H1 (cell line): ENCODE data around the gene NRDE2. TPM values are rescaled to one million over a fixed set of nuclear protein-coding genes. Genes with fewer than 3 reads are reported as not detected.

Experiments used
- CTCF ChIA-PET: fragments of 300-600 bp; sonication (Branson Sonifier 250); formaldehyde crosslinking; loops from one replicate; lab custom pipeline; 2021; ENCODE audit not compliant: partially characterized antibody; lab: Charles Lee
- POLR2A ChIA-PET: fragments of 300-600 bp; sonication (Branson Sonifier 250); formaldehyde crosslinking; loops from one replicate; lab custom pipeline; 2021; ENCODE audit warnings: inconsistent platforms; ENCODE audit not compliant: partially characterized antibody; lab: Charles Lee
- DNase-seq, 2 experiments: peaks; one replicate each; pipeline versions ENCODE4 v3.0.0 to v3.0.0-alpha.2; 2010 to 2022; ENCODE audit warnings: low spot score in 2 of 2, low read depth in 1 of 2, mixed read lengths in 1 of 2
- FAIRE-seq: peaks from 2 replicates; lab custom pipeline; 2011; peaks lifted over from hg19 to GRCh38; lab: Jason Lieb, UNC
- H2AFZ ChIP-seq: 2 replicates; pipeline ENCODE4 v1.8.1; 2012; ENCODE audit warnings: low read length, inconsistent platforms
- H2AK5ac ChIP-seq: 2 replicates; pipeline ENCODE4 v1.6.1; 2013; ENCODE audit warnings: low read depth, low read length
- H2BK120ac ChIP-seq: replicated peaks from 2 replicates; pipeline ENCODE3; 2013; ENCODE audit warnings: low read depth, low read length, inconsistent platforms
- H2BK12ac ChIP-seq: 2 replicates; pipeline ENCODE4 v1.6.1; 2013; ENCODE audit warnings: low read depth, low read length
- H2BK15ac ChIP-seq: 2 replicates; pipeline ENCODE4 v1.6.1; 2013; ENCODE audit warnings: low read length
- H2BK20ac ChIP-seq: 2 replicates; pipeline ENCODE4 v1.6.1; 2013; ENCODE audit warnings: low read length
- H2BK5ac ChIP-seq: 2 replicates; pipeline ENCODE4 v1.6.1; 2013; ENCODE audit warnings: low read depth, low read length
- H3K14ac ChIP-seq: 2 replicates; pipeline ENCODE4 v1.6.1; 2013; ENCODE audit warnings: inconsistent platforms; ENCODE audit not compliant: insufficient read length
- H3K18ac ChIP-seq: 2 replicates; pipeline ENCODE4 v1.6.1; 2013; ENCODE audit warnings: low read length; ENCODE audit errors: extremely low read depth
- H3K23ac ChIP-seq: 2 replicates; pipeline ENCODE4 v1.6.1; 2013; ENCODE audit warnings: inconsistent platforms; ENCODE audit not compliant: insufficient read length
- H3K23me2 ChIP-seq: 2 replicates; pipeline ENCODE4 v1.6.1; 2013; ENCODE audit warnings: low read depth, low read length
- H3K27ac ChIP-seq: 2 replicates; pipeline ENCODE4 v1.6.1; 2011; ENCODE audit warnings: low read depth, low read length, inconsistent platforms
- H3K27me3 ChIP-seq, 4 experiments: replicated peaks in 1 of 4; 1 replicate in 1 of 4; 2 replicates in 3 of 4; pipeline versions ENCODE4 v1.6.1 to v1.8.1; 2011 to 2013; ENCODE audit warnings: low read length in 3 of 4, mild to moderate bottlenecking in 3 of 4, inconsistent platforms in 2 of 4, mixed read lengths in 2 of 4, moderate library complexity in 1 of 4; ENCODE audit not compliant: control insufficient read depth in 3 of 4, insufficient read depth in 3 of 4; ENCODE audit errors: extremely low read depth in 1 of 4
- H3K36me3 ChIP-seq, 4 experiments: 2 replicates each; pipeline versions ENCODE4 v1.6.1 to v1.8.1; 2011 to 2013; ENCODE audit warnings: mild to moderate bottlenecking in 4 of 4, low read length in 3 of 4, moderate library complexity in 2 of 4, control low read depth in 1 of 4, inconsistent platforms in 1 of 4; ENCODE audit not compliant: insufficient read depth in 4 of 4, control insufficient read depth in 2 of 4
- H3K4ac ChIP-seq: replicated peaks from 2 replicates; pipeline ENCODE3; 2013; ENCODE audit warnings: low read length, low read depth, mixed read lengths, inconsistent platforms; ENCODE audit not compliant: insufficient read length
- H3K4me1 ChIP-seq, 4 experiments: replicated peaks in 1 of 4; 1 replicate in 1 of 4; 2 replicates in 3 of 4; pipeline versions ENCODE4 v1.6.1 to v1.8.1; 2011 to 2013; ENCODE audit warnings: low read length in 3 of 4, inconsistent platforms in 2 of 4, mixed read lengths in 1 of 4; ENCODE audit not compliant: insufficient read depth in 4 of 4, control insufficient read depth in 3 of 4
- H3K4me2 ChIP-seq, 2 experiments: 2 replicates each; pipeline versions ENCODE4 v1.6.1 to v1.8.1; 2011 to 2013; ENCODE audit warnings: low read depth in 2 of 2, low read length in 2 of 2, control low read depth in 1 of 2, inconsistent platforms in 1 of 2, mild to moderate bottlenecking in 1 of 2; ENCODE audit not compliant: insufficient read depth in 1 of 2
- H3K4me3 ChIP-seq, 4 experiments: fragments of 200-600, 300-600 bp in 1 of 4; sonication (generic), shearing (Covaris generic), sonication (Bioruptor Twin) in 1 of 4; 2 replicates each; pipeline versions ENCODE4 v1.5.1 to v1.8.1; 2011 to 2016; ENCODE audit warnings: low read length in 4 of 4, low read depth in 3 of 4, control low read depth in 2 of 4, inconsistent platforms in 2 of 4, mild to moderate bottlenecking in 2 of 4, mixed read lengths in 1 of 4, moderate library complexity in 1 of 4; ENCODE audit not compliant: insufficient read depth in 2 of 4; ENCODE audit errors: extremely low read depth in 1 of 4
- H3K56ac ChIP-seq: replicated peaks from 2 replicates; pipeline ENCODE3; 2013; ENCODE audit warnings: low read depth, mild to moderate bottlenecking, mixed read lengths, low read length, inconsistent platforms; ENCODE audit not compliant: insufficient read length
- H3K79me1 ChIP-seq: 2 replicates; pipeline ENCODE4 v1.6.1; 2013; ENCODE audit warnings: low read depth, low read length, control low read depth
- H3K79me2 ChIP-seq, 2 experiments: 2 replicates each; pipeline versions ENCODE4 v1.6.1 to v1.8.1; 2012 to 2013; ENCODE audit warnings: low read length in 2 of 2, mild to moderate bottlenecking in 2 of 2, inconsistent platforms in 1 of 2; ENCODE audit not compliant: insufficient read depth in 2 of 2, control insufficient read depth in 1 of 2
- H3K9ac ChIP-seq, 4 experiments: replicated peaks in 1 of 4; 1 replicate in 1 of 4; 2 replicates in 3 of 4; pipeline versions ENCODE4 v1.6.1 to v1.8.1; 2011 to 2013; ENCODE audit warnings: low read depth in 3 of 4, low read length in 3 of 4, control low read depth in 2 of 4, mild to moderate bottlenecking in 2 of 4, moderate library complexity in 2 of 4, inconsistent platforms in 1 of 4; ENCODE audit errors: extremely low read depth in 1 of 4
- H3K9me3 ChIP-seq, 2 experiments: 2 replicates each; pipeline versions ENCODE4 v1.6.1 to v1.8.1; 2012 to 2013; ENCODE audit warnings: mild to moderate bottlenecking in 2 of 2, moderate library complexity in 2 of 2, control low read depth in 1 of 2, inconsistent platforms in 1 of 2, low read depth in 1 of 2, low read length in 1 of 2, mixed read lengths in 1 of 2; ENCODE audit not compliant: insufficient read depth in 2 of 2
- H4K20me1 ChIP-seq, 2 experiments: replicated peaks in 1 of 2; 2 replicates each; pipeline versions ENCODE3 to v1.8.1; 2011 to 2013; ENCODE audit warnings: inconsistent platforms in 2 of 2, low read length in 2 of 2, mild to moderate bottlenecking in 1 of 2; ENCODE audit not compliant: insufficient read depth in 2 of 2, control insufficient read depth in 1 of 2
- H4K5ac ChIP-seq: 2 replicates; pipeline ENCODE4 v1.6.1; 2013; ENCODE audit warnings: low read length, low read depth, mixed read lengths, inconsistent platforms; ENCODE audit not compliant: insufficient read length
- H4K8ac ChIP-seq: 2 replicates; pipeline ENCODE4 v1.8.0; 2013; ENCODE audit warnings: mild to moderate bottlenecking, moderate library complexity, low read length, inconsistent platforms; ENCODE audit not compliant: insufficient read depth; ENCODE audit errors: extremely low read depth
- H4K91ac ChIP-seq: replicated peaks from 2 replicates; pipeline ENCODE3; 2013; ENCODE audit warnings: low read length, mixed read lengths, inconsistent platforms; ENCODE audit not compliant: insufficient read length
- BRCA1 ChIP-seq: IDR thresholded peaks from 2 replicates; pipeline ENCODE4 v1.6.1; 2012; ENCODE audit warnings: low read depth, low read length, improper control_type of control experiment
- CBX5 ChIP-seq: fragments of 300-800, 300-1000 bp; sonication (generic); IDR thresholded peaks from 2 replicates; pipeline ENCODE4 v1.7.1; 2016; ENCODE audit warnings: antibody characterized with exemption, low read length, low read depth
- EGR1 ChIP-seq: IDR thresholded peaks from 2 replicates; pipeline ENCODE4 v1.6.1; 2011; ENCODE audit warnings: low read depth, low read length, borderline replicate concordance
- KDM1A ChIP-seq: fragments of 200-600, 300-600 bp; sonication (generic); IDR thresholded peaks from 2 replicates; pipeline ENCODE4 v1.7.1; 2016; ENCODE audit warnings: mild to moderate bottlenecking, low read length, borderline replicate concordance
- NRF1 ChIP-seq: IDR thresholded peaks from 2 replicates; pipeline ENCODE4 v1.6.1; 2011; ENCODE audit warnings: mild to moderate bottlenecking, low read depth, low read length, improper control_type of control experiment
- PHF8 ChIP-seq: fragments of 200-600 bp; sonication (generic); conservative IDR thresholded peaks from 2 replicates; pipeline ENCODE4 v1.7.1; 2012; ENCODE audit warnings: low read depth, mild to moderate bottlenecking, inconsistent platforms, low read length, moderate library complexity
- POLR2A ChIP-seq, 2 experiments: IDR thresholded peaks; 1 replicate in 1 of 2; 2 replicates in 1 of 2; pipeline ENCODE4 v1.6.1; 2011; ENCODE audit warnings: low read depth in 2 of 2, low read length in 2 of 2, mild to moderate bottlenecking in 2 of 2; ENCODE audit errors: control extremely low read depth in 1 of 2
- SIX5 ChIP-seq: IDR thresholded peaks from 2 replicates; pipeline ENCODE4 v1.6.1; 2011; ENCODE audit warnings: mild to moderate bottlenecking, low read depth, low read length
- SUZ12 ChIP-seq: fragments of 200-600 bp; sonication (generic); IDR thresholded peaks from 2 replicates; pipeline ENCODE4 v1.6.1; 2012; ENCODE audit warnings: mild to moderate bottlenecking, inconsistent platforms, low read length, moderate library complexity, mixed read lengths
- WGBS, 2 experiments: shearing (Covaris generic) in 1 of 2; methylation state at CpG; one replicate each; pipeline versions ENCODE4 v1.1.6 to v1.1.7; 2013 to 2015; ENCODE audit warnings: low lambda C conversion rate in 2 of 2, mixed read lengths in 2 of 2, inconsistent platforms in 1 of 2, low coverage in 1 of 2, missing lambda C conversion rate in 1 of 2; ENCODE audit not compliant: insufficient replicate concordance in 2 of 2, insufficient coverage in 1 of 2, insufficient read length in 1 of 2; ENCODE audit errors: extremely low coverage in 1 of 2, missing lambda C conversion rate in 1 of 2; 5-methylcytosine and 5-hydroxymethylcytosine counted together
- polyA plus RNA-seq, 7 experiments: library from polyadenylated mRNA; depleted of rRNA in 3 of 7; stranded (reverse) in 5 of 7; unstranded in 2 of 7; fragments of >200 nt in 5 of 7; fragments of 200-250 nt in 2 of 7; gene quantifications; 1 replicate in 5 of 7; 2 replicates in 1 of 7; 4 replicates in 1 of 7; pipeline versions ENCODE4 v1.2.1 to v1.2.3, GENCODE V29; 2011 to 2013; ENCODE audit warnings: missing spikeins in 2 of 7, mixed read lengths in 2 of 7
- total RNA-seq: library from RNA; stranded (reverse); fragmentation: NEBNext Ultra II Directional; extraction: Animal tissue kit (Norgen Biotek cat#: 25700); gene quantifications from 2 replicates; pipeline ENCODE4 v1.2.1, GENCODE V29; 2021

Gene NRDE2
- total and polyA plus RNA-seq, 2 of the 8 experiments (the other 6 are each of a cell fraction or from before 2014, with no cell fraction given), result 4.9 to 12.1 TPM

GRCh38 chr14:90373887-90374286 lies 42.1 kb upstream of the NRDE2 start:
- no peak overlapping the region for H2BK12ac ChIP-seq
- H3K23me2 ChIP-seq, result no peaks in the 10 kb centered on the region
- H4K91ac ChIP-seq, result no peak overlapping the region
- no peaks in the 10 kb centered on the region for H3K27me3 ChIP-seq
- FAIRE-seq (no peak), DNase-seq (no peak)
- H3K4me2 ChIP-seq, result no peak overlapping the region
- H3K27ac ChIP-seq, result no peak overlapping the region
- CTCF ChIA-PET, result interaction anchor here (1.0 kb wide), 1 partner anchor 529 kb away, joined by 3 read pairs; no protein-coding TSS in a partner anchor
- H3K23ac ChIP-seq, result no peak overlapping the region
- H3K79me2 ChIP-seq, result no peaks in the 10 kb centered on the region
- no peak overlapping the region for H3K18ac ChIP-seq
- H3K14ac ChIP-seq, result no peak overlapping the region
- 93% methylated on average over 6 of the region's 6 CpGs; no CpG with 5 or more reads in 1 of the 2 experiments for WGBS, 2 experiments
- H2AK5ac ChIP-seq, result no peak overlapping the region
- H2BK120ac ChIP-seq, result no peak overlapping the region
- H3K4me1 ChIP-seq, result no peaks in the 10 kb centered on the region
- no peak overlapping the region for H2BK15ac ChIP-seq
- no peaks in the 10 kb centered on the region for H3K9me3 ChIP-seq
- H3K9ac ChIP-seq, result no peak overlapping the region
- H4K8ac ChIP-seq, result no peak overlapping the region
- no peaks in the 10 kb centered on the region for H3K79me1 ChIP-seq
- no peak overlapping the region for H2BK5ac ChIP-seq
- H3K36me3 ChIP-seq, result no peaks in the 10 kb centered on the region
- no peak overlapping the region for H3K56ac ChIP-seq
- H3K4me3 ChIP-seq, result no peak overlapping the region
- POLR2A ChIA-PET, result interaction anchor here (0.8 to 1.8 kb wide), 5 partner anchors 8 to 108 kb away, joined by 3 to 8 read pairs (median 3); no protein-coding TSS in a partner anchor
- H2BK20ac ChIP-seq, result no peak overlapping the region
- no peaks in the 10 kb centered on the region for H4K20me1 ChIP-seq
- H2AFZ ChIP-seq, result no peak overlapping the region; the same call in 1 of the 2 replicates
- TF ChIP-seq POLR2A (IDR thresholded peaks at IDR 0.05; ENCODE audit: control extremely low read depth in 1 of 2, low read depth in 2 of 2, low read length in 2 of 2) (no peak), BRCA1 (no peak), SIX5 (no peak), NRF1 (no peak), EGR1 (no peak), PHF8 (no peak), KDM1A (no peak), CBX5 (no peak), SUZ12 (no peak)
- H3K4ac ChIP-seq, result no peak overlapping the region
- no peak overlapping the region for H4K5ac ChIP-seq
